ENCODE measurements around the gene OR2C3.
A peak's percentile ranks its signal among the peaks of the same experiment; 100 is the strongest.

The OR2C3 gene

DNA sequence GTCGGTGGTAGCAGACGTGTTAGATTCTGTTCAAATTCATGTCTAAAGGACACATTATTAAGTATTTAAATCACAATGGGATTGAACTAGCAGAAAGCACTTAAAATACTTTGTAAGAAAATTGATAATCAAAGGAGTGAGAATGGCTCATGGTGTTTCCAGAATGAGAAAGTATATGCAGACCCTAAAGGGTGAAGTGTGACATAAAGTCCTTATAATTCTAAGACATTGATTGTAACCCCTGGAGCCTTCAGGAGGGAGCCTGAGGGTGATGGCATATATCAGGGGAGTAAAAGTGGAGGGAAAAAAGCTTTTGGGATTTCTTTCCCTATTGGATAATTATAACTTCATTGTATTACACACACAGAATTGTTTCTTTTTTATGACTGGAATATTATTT lies at the start of gene OR2C3:
Gene OR2C3 (minus strand): TSS at position 101 of the 400 bp plus-strand sequence. CDS start 3,929 bp downstream, outside the sequence.
- no peak for TF ChIP-seq ZFX (IDR thresholded peaks at IDR 0.05; ENCODE audit: borderline replicate concordance)
- TF ChIP-seq, protein P1, sequence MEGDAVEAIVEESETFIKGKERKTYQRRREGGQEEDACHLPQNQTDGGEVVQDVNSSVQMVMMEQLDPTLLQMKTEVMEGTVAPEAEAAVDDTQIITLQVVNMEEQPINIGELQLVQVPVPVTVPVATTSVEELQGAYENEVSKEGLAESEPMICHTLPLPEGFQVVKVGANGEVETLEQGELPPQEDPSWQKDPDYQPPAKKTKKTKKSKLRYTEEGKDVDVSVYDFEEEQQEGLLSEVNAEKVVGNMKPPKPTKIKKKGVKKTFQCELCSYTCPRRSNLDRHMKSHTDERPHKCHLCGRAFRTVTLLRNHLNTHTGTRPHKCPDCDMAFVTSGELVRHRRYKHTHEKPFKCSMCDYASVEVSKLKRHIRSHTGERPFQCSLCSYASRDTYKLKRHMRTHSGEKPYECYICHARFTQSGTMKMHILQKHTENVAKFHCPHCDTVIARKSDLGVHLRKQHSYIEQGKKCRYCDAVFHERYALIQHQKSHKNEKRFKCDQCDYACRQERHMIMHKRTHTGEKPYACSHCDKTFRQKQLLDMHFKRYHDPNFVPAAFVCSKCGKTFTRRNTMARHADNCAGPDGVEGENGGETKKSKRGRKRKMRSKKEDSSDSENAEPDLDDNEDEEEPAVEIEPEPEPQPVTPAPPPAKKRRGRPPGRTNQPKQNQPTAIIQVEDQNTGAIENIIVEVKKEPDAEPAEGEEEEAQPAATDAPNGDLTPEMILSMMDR (IDR thresholded peaks at IDR 0.05), result no peak
- no peak within 1 kb of the TSS for H3K27ac ChIP-seq

DNA sequence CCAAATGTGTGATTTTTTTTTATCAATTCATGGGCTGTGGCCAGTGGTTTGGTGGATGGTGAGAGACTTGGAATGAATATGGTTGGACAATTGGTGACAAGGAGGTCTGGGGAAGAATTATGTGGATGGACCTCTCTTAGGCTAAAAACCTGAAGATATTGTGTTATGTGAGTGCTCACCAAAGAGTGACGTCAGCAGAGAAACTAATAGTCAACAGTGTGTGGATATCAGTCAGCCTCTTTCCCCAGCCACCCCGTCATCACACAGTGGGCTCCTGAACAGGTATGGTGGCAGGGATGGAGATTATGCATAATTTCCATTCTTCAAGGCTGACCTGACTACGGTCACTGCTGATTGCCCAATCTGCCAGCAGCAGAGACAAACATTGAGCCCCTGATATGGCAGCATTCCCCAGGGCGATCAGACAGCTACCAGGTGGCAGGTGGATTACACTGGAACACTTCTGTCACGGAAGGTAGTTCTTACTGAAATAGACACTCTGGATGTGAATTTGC lies 42.8 kb upstream of the OR2C3 start:
- TF ChIP-seq ZFX (IDR thresholded peaks at IDR 0.05; ENCODE audit: borderline replicate concordance), result no peak
- TF ChIP-seq, protein P1 (IDR thresholded peaks at IDR 0.05), result no peak
- H3K27ac ChIP-seq, result no peak overlapping the region

DNA sequence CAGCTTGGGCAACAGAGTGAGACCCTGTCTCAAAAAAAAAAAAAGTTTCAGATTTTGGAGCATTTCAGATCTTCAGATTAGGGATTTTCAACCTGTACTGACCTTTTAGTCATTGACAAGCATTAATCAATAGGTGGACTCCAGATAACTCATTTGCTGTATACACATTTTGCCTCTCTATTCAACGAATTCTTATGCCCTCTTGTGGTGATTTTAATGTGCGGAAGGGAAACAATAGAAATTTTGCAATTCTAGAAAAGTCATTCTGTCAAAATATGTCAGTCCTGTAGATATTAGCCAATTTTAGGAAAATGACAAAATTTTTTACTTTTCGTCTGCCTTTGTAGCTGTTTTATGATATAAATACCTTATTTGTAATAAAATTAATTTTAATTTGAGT lies 40.3 kb upstream of the OR2C3 start:
- no peak overlapping the region for H3K27ac ChIP-seq
- TF ChIP-seq, protein P1 (IDR thresholded peaks at IDR 0.05), result peak; percentile 70
- no peak for TF ChIP-seq ZFX (IDR thresholded peaks at IDR 0.05; ENCODE audit: borderline replicate concordance)

DNA sequence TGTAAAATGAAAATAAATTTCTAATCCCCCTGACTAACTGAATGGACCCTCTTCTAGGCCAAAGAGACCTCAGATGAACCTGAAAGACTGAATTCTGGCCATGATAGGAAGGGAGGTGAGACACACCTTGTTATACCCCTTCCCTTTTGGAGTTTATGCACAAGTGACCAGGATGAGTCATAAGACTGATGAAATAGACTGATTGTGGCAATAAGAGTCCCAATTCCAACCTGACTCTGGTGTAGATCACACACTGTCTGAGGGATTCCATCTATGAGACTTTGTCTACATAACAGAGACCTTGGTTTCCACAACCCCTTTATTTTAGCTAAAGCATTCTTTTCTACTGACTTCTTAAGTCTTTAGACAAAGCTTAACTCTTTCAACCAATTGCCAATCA lies 38.4 kb upstream of the OR2C3 start:
- TF ChIP-seq, protein P1 (IDR thresholded peaks at IDR 0.05), result no peak
- TF ChIP-seq ZFX (IDR thresholded peaks at IDR 0.05; ENCODE audit: borderline replicate concordance), result no peak
- no peak overlapping the region for H3K27ac ChIP-seq

DNA sequence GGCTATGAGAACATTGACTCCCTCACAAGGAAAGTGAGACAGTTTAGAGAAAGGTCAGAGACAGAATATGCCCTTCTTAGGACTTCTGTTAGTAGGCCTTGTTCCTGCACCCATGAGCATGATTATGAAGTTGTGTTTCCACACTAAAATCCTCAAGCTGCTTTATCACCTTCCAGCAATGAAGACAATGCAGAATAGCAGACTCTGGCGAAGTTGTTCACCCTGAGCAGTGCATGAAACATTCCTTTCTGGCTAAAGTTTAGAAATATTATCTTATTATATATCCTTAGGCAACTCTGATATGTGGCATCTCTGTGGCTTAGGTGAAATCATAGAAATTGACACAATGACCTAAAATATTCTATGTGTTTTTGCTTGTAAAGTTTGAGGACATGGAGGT lies 38.0 kb upstream of the OR2C3 start:
- H3K27ac ChIP-seq, result no peak overlapping the region
- TF ChIP-seq ZFX (IDR thresholded peaks at IDR 0.05; ENCODE audit: borderline replicate concordance), result no peak
- TF ChIP-seq, protein P1 (IDR thresholded peaks at IDR 0.05), result no peak

DNA sequence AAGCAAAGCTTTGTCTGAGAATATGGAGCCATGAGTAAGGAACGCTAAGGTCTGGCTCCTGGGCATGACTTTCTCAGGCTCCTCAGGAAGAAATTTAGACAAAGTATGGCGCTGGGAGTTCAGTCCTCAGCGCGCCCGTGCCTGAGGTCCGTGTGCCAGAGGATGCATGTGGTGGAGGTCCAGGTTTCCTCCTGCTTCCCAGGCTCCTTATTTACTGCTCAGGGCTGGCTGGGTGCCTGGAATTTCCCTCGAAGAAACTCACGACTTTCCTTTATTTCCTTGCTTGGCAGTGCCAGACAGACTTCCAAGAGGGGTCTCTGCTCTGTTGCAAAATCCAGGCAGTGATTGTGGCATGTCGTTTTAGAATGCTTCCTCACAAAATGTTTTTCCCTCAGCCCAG lies 26.0 kb upstream of the OR2C3 start:
- no peak overlapping the region for H3K27ac ChIP-seq
- TF ChIP-seq, protein P1 (IDR thresholded peaks at IDR 0.05), result no peak
- TF ChIP-seq ZFX (IDR thresholded peaks at IDR 0.05; ENCODE audit: borderline replicate concordance), result no peak

DNA sequence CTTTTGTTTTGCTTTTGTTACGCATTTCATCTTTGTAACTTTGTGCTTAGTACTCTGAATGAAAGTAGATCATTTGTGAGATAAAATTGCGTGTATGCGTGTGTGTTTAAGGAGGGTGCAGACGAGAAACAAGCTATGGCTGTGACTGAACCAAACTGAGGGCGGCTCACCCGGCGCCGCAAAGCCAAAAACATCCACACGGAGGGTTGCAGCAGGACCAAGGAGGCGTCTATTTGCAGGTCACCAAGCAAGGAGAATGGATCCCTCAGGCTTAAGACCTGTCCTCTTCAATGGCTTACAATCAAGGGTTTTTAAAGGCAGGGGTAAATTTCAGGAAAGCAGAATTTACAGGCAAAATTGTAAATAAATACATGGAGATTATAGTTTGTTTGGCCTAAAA lies 25.5 kb upstream of the OR2C3 start:
- H3K27ac ChIP-seq, result no peak overlapping the region
- TF ChIP-seq ZFX (IDR thresholded peaks at IDR 0.05; ENCODE audit: borderline replicate concordance), result no peak
- TF ChIP-seq, protein P1 (IDR thresholded peaks at IDR 0.05), result no peak
